ENCODE measurements around the gene ACSS1.
"Not testable (repeated sequence)": the region's sequence is repeated elsewhere in the genome, so short reads cannot be mapped to it uniquely, and the experiment has no call there.

The ACSS1 gene

DNA sequence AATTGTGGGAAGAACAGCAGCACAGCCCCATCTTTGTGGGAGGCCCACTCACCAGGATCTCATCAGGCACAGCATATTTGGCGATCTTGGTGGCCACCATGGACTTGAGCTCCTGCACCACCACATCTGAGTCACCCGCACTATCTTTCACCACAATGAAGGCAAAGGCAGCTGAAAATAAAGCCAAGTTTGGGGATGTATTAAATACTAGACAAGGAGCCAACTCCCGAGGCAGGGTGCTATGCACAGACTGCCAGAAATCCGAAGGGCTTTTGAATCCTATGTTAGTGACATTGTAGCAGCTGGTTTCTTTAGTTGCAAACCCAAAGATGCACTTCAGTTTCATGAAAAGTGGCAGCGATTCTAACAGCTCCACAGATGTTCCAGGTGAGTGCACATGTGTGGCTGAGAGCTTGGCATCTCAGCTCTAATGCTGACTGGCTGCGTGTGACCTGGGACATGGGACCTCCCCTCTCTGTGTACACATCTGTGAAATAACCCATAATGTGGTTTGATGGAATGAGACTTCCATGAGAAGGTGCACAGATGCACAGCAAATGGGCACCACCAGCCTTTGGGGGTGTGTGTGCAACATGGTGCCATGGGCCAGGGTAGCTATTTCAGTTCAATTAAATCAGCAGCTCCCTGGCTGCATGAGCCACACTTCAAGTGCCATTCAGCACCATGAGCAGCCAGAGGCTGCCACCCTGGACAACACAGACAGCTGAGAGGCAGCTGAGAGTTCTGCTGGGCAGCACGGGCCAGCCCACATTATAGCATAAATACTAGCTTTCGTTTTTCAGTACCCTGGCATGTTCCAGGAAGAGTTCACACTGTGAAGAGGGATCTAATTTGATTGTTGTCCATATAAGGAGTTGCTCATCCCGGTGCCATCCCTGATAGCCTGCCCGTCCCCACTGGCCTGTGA, 48.5 kb downstream of the ACSS1 start:
- no peak for DNase-seq (ENCODE audit: low spot score)

DNA sequence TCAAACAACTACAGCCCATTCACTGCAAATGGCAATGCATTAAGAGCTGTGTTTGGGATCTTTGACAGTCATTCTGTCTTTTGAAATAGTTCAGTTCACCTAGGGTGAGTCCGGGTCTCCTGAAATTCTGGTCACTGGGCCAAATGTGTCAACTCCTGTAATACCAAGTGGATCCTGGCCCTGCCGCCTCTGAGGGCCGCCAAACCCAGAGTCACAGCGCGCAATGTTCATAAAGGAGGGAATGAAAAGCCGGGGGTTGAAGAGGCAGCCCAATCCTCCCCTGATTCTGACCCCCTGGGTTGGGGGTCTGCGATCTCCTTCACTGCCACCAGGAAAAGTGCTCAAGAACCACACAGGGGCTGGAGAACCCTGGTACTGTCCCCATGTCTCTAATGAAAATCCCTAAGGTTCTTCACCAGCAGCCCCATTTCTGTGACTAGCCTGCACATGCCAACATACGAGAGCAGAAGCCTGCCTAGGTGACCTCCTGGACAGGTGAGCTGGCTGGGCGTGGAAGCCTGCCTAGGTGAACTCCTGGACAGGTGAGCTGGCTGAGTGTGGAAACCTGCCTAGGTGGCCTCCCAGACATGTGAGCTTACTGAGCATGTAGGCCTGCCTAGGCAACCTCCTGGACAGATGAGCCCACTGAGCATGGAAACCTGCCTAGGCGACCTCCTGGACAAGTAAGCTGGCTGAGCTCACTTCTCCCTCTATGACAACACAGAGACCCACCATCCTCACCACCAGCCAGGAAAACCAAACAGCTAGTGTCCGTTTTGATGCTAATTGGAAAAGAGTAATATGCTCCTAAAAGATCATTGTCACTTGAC, 49.3 kb downstream of the ACSS1 start:
- no peak for DNase-seq (ENCODE audit: low spot score)

- DNase-seq (ENCODE audit: low spot score), result no peak
Observed at GRCh38 chr20:25007491-25008305, 50.2 kb downstream of the ACSS1 start.

DNA sequence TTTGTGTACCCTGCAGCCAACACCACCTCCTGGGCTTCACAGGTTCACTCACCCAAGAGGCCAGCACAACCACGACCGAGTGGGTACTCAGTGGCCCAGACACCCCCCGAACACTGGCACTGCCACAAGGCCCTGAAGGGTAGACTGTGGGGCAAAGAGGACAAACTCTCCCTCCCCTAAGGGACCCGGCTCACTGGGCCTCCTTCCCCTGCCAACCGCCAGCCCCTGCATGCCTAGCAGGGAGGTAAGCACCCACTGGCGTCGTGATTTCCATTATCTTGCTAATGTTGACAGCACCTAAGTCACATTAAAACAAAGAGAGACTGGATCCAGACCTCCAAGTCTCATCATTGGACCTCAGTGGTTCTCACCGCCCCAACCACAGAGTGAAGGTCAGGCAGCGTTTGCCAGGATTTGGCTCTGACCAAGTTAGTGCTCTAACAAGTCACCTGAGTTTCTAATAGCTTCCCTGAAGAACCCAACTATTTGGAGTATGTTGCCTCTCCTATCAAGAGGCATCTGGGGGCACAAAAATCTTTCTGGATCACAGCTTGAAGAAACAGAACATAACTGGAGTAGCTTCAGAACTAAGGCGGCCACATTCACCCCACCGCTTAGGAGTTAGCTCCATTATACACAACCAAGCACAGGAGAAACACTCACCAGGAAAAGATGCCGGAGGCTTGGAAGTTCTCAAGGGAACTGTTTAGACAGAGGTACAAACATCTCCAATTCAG, 51.3 kb downstream of the ACSS1 start:
- DNase-seq (ENCODE audit: low spot score), result no peak

DNA sequence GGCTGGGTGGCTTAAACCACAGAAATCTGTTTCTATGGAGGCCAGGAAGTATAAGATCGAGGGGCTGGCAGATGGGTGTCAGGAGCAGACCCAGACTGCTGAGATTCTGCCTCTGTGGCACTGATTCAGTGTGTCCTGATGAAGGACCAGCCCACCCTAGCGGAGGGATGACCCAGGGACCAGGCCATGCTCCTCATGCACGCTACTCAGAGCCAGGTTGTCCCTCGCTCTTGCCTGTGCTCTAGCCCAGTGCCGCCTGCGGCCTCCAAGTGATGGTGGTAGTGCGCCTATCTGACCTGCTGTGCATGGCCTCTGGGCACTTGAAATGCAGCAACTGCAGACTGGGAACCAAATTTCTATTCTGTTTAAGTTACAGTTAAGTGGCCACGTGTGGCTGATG, 52.3 kb downstream of the ACSS1 start:
- no peak for DNase-seq (ENCODE audit: low spot score)

DNA sequence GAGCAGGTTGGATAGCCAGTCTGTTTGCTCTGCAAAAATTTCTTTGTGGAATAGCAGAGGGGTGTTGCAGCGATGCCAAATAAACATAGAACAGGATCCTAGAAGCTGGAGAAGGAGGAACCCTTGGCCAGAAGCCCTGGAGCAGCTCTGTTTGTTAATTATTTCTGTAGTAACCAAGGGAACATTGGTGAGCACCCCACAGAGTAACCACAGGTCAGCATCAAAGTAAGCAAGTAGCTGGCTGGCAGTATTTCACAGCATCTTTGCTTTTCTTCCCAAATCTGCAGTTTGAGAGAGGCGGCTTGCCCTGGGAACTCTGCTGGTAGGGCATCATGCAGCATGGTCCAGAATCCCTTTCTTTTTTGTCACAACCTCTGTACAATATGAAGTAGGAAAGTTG, 52.7 kb downstream of the ACSS1 start:
- DNase-seq (ENCODE audit: low spot score), result no peak

GRCh38 chr20:25003002-25003401, 54.9 kb downstream of the ACSS1 start:
- no peak for DNase-seq (ENCODE audit: low spot score)

DNA sequence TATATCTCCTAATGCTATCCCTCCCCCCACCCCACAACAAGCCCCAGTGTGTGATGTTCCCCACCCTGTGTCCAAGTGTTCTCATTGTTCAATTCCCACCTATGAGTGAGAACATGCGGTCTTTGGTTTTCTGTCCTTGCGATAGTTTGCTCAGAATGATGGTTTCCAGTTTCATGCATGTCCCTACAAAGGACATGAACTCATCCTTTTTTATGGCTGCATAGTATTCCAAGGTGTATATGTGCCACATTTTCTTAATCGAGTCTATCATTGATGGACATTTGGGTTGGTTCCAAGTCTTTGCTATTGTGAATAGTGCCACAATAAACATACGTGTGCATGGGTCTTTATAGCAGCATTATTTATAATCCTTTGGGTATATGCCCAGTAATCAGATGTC, 56.6 kb downstream of the ACSS1 start:
- DNase-seq (ENCODE audit: low spot score), result not testable (repeated sequence)

GRCh38 chr20:25000268-25000801, 57.6 kb downstream of the ACSS1 start:
- DNase-seq (ENCODE audit: low spot score), result peak; percentile 92

DNA sequence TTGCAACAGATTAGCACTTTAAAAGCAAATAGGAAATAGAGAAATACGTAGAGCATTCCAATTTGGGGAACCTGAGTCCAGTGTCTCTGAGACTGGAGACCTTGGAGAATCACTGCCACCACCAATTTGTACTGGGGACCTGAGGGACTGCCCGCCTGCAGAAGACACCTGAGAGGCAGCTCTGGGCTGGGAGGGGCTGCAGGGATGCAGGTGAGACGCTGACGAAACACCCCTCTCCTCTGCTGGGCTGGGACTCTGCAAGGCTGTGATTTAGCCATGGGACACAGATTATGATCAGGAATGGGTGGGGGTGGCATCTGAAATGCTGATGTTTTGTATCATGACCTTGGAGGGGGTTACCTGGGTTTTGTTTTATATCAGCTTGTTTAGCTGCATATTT, 58.4 kb downstream of the ACSS1 start:
- no peak for DNase-seq (ENCODE audit: low spot score)

DNA sequence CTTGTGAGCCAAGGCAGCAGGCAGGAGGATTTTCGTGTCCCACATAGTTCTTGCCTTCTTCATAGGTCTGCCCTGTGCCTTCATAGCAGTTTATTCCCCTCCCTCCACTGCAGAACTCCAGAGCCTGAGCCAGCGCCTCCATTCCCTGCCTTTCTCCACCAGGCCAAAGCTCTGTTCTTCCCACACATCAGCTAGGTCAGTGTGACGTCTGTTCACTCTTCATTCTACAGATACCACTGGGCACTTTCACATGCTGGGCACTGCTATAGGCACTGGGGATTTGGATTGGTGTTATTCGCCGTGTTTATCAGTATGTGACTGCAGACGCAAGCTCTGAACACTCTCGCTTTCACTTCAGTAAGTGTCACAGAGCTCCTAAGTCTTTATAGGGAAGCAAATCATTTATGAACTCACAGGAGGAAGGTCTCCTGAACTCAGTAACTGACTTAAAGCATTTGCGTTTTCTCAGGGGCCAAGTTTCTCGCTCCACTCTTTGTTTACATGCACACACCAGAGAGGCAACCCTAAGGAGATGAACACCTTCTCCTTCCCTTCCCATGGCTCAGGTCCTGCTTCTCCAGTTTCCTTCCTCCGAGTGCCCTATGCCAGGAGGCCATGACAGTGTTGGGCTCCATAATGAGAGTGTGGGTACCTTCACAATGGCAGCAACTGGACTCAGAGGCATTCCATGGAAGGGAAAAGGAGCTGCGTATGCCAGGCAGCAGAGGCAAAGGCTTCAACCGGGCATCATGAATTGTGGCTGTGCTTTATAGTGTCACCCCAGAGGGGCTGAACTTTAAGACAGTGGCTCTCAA, 59.1 kb downstream of the ACSS1 start:
- DNase-seq (ENCODE audit: low spot score), result peak; percentile 34

DNA sequence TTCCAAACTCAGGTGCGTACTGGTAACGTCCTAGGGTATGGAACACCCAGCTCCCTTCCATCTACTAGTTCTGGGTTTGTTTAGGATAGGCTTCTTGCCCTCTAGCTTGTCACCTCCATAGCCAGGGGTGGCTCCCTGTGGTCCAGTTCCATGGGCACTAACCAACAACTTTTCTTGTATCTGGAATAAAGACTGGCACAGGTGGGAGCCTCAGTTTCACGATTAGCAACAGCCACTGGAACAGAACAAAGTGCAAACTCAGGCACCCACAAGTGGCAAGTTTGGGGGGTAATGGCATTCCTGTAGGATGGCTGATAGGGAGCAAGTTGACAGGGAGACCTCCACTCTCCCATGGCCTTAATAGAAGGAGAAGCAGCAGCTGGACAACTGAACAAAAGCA, 59.8 kb downstream of the ACSS1 start:
- DNase-seq (ENCODE audit: low spot score), result no peak

GRCh38 chr20:24996449-24997377, 61.2 kb downstream of the ACSS1 start:
- DNase-seq (ENCODE audit: low spot score), result no peak

DNA sequence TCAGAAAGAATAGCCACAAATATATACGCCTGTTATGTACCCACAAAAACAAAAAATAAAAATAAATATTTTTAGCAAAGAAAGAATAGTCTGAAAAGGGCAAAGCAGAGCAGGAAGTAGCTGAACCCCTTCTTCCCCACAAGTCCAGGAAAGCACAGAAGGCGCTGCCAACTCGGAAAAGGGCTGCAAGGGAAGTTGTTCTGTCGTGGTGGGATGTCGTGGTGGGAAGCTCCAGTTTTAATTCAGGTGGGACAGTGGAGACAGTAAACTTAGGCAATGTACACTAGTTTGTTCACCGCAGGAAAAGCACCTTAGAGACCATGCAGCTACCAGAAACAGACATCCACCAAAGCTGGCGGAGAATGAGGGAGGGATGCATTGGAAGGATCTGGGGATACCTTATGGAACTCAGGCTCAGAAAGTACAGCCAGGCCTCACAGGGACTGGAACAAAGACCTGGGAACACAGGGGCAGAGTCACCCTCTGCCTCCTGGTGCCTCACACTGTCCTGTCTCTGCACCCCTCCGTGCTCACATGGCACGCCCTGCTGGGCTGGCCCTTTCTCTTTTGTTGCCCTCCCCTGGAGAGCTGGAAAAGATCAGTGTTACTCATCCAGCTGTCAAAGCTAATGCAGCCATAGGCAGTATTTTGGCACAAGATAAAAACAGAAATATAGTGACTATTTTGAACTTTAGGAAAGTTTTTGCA, 62.0 kb downstream of the ACSS1 start:
- DNase-seq (ENCODE audit: low spot score), result peak; percentile 38

DNA sequence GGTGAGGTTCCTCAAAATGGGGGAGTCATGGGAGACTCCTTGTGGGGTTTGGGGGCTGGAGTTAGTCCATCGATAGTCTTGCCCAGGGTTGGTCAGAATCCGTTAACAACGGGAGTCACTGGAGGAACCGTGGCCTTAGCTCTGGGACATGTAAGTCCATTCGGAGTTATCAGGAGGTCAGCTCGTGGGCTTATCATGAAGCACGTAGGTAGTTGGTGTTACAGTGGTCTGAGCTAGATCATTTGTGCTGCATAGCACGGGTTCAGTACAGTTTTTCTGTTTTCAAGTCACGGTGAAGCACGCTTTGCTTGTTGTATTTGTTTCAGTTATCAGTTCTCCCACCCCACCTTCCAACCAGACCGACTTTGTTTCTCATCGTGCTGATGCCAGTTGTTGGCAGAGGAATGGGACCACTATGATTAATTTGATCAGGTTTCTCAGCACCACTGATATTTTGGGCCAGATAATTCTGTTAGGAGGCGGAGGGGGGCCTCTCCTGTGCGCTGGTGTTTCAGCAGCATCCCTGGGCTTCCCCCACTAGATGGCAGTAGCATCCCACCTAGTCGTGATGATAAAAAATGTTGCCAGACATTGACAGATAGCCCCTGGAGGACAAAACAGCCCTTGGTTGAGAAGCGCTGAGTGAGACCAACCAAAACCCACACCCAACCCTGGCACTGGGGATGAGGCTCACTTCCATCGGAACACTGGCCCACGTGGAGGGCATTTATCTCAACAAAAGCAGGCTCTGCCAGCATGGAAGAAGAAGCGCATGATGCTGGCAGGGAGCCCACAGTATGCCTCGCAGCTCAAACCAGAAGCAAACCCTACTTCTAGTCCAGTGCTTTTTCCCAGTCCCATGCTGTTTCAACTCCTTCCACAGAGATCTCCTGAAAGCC, 63.2 kb downstream of the ACSS1 start:
- peak; percentile 90 for DNase-seq (ENCODE audit: low spot score)

GRCh38 chr20:24994186-24994465, 63.8 kb downstream of the ACSS1 start:
- no peak for DNase-seq (ENCODE audit: low spot score)

DNA sequence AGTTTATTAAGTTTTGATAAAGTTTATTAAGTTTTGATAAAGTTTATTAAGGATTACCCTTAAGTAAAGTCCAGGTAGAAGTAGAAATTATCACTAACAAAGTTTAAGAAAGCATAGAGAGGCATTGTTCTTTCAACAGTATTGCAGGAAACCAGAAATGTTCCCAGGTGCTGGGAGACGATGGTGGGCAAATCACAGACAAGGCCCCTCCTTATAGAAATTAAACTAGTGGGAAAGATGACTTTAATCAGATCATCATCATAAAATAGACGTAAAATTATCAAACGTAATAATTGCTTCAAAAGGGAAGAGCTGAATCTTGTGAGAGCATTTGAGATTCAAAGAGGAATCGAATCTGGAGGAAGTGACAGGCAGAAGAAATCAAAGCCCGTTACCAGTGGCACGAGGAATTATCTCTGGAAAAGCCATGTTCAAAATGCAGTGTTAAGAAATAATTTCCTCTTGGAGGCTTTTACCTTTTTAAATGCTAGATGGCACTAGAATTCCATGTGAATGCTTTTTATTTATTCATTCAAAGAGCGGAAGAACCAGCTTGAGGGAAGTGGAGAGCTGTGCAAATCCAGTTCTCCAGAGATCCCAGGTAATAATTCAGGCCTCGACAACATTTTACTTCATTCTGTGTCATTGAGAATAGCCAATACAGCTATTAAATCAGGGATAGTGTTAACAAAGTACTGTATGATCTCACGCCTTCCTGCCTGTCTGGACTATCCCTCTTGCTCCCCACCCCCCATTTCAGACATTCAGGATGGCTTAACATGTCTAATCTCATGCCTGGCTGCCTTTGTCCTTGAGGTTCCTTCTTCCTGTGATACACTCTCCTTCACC, 64.4 kb downstream of the ACSS1 start:
- peak; percentile 43 for DNase-seq (ENCODE audit: low spot score)
